ENCODE results near the gene MYH7. TPM values are rescaled to one million over a fixed set of nuclear protein-coding genes. Genes with fewer than 3 reads are reported as not detected.

Gene MYH7
- not detected in 2 replicates for total RNA-seq
- polyA plus RNA-seq: not detected in 2 replicates
- polyA plus RNA-seq (2012): not detected in 2 replicates
- polyA minus RNA-seq (ENCODE audit: low replicate concordance): not detected in 2 replicates

- Histone ChIP-seq H3K27me3 (ENCODE audit: control insufficient read depth, insufficient read depth, low read length) (peaks cover 4% of the 10 kb centered on the region), H3K36me3 (ENCODE audit: control insufficient read depth, insufficient read depth, low read length) (no peaks in the 10 kb centered on the region), H3K4me2 (ENCODE audit: extremely low read depth, insufficient read depth, low read length) (no peak within 1 kb of the TSS), H3K27ac (ENCODE audit: insufficient read depth, low read length) (no peak within 1 kb of the TSS), H3K4me3 (replicated peaks in 1 of 4; ENCODE audit: control extremely low read depth in 1 of 4, insufficient read depth in 1 of 4, low read depth in 3 of 4, low read length in 4 of 4) (no peak within 1 kb of the TSS), H4K20me1 (ENCODE audit: control insufficient read depth, extremely low read depth, insufficient read depth, low read length) (no peaks in the 10 kb centered on the region), H3K4me1 (ENCODE audit: control insufficient read depth, extremely low read depth, insufficient read depth, low read length) (no peaks in the 10 kb centered on the region), H2AFZ (ENCODE audit: low read length) (no peak within 1 kb of the TSS), H3K79me2 (ENCODE audit: control insufficient read depth, insufficient read depth, low read length) (no peaks in the 10 kb centered on the region), H3K9me3 (ENCODE audit: control insufficient read depth, insufficient read depth, low read depth, low read length) (no peaks in the 10 kb centered on the region), H3K9ac (ENCODE audit: insufficient read depth, low read length) (no peak within 1 kb of the TSS)
- DNase-seq (ENCODE audit: low read depth in 2 of 2): no peak
- TF ChIP-seq EZH2 (IDR thresholded peaks at IDR 0.05; ENCODE audit: low read length, missing control alignments): no peak
- no peak for TF ChIP-seq CTCF (conservative IDR thresholded peaks at IDR 0.05 in 1 of 2, IDR thresholded peaks at IDR 0.05 in 1 of 2; ENCODE audit: low read depth in 1 of 2, low read length in 2 of 2)
Measured at GRCh38 chr14:23435543-23436326, at the start of gene MYH7. Gene MYH7 (minus strand): TSS chr14:23435660. CDS start chr14:23433732, 1,928 bp downstream.

- Histone ChIP-seq H3K79me2 (ENCODE audit: control insufficient read depth, insufficient read depth, low read length) (no peaks in the 10 kb centered on the region), H3K4me1 (ENCODE audit: control insufficient read depth, extremely low read depth, insufficient read depth, low read length) (no peaks in the 10 kb centered on the region), H4K20me1 (ENCODE audit: control insufficient read depth, extremely low read depth, insufficient read depth, low read length) (no peaks in the 10 kb centered on the region), H3K36me3 (ENCODE audit: control insufficient read depth, insufficient read depth, low read length) (peaks cover 1% of the 10 kb centered on the region), H3K9ac (ENCODE audit: insufficient read depth, low read length) (no peak overlapping the region), H3K4me3 (replicated peaks in 1 of 4; ENCODE audit: control extremely low read depth in 1 of 4, insufficient read depth in 1 of 4, low read depth in 3 of 4, low read length in 4 of 4) (no peak overlapping the region), H3K27ac (ENCODE audit: insufficient read depth, low read length) (no peak overlapping the region), H3K27me3 (ENCODE audit: control insufficient read depth, insufficient read depth, low read length) (no peaks in the 10 kb centered on the region), H3K9me3 (ENCODE audit: control insufficient read depth, insufficient read depth, low read depth, low read length) (no peaks in the 10 kb centered on the region), H3K4me2 (ENCODE audit: extremely low read depth, insufficient read depth, low read length) (no peak overlapping the region), H2AFZ (ENCODE audit: low read length) (no peak overlapping the region)
- TF ChIP-seq EZH2 (IDR thresholded peaks at IDR 0.05; ENCODE audit: low read length, missing control alignments) (no peak), CTCF (conservative IDR thresholded peaks at IDR 0.05 in 1 of 2, IDR thresholded peaks at IDR 0.05 in 1 of 2; ENCODE audit: low read depth in 1 of 2, low read length in 2 of 2) (peak; percentile 34 to 48)
- peak; percentile 6 to 9 for DNase-seq (ENCODE audit: low read depth in 2 of 2)
Measured at GRCh38 chr14:23483236-23483854, 47.9 kb upstream of the MYH7 start.

- H4K20me1 ChIP-seq (ENCODE audit: control insufficient read depth, extremely low read depth, insufficient read depth, low read length): no peaks in the 10 kb centered on the region
- DNase-seq (ENCODE audit: low read depth in 2 of 2): no peak
- no peak overlapping the region for H3K4me3 ChIP-seq (replicated peaks in 1 of 4; ENCODE audit: control extremely low read depth in 1 of 4, insufficient read depth in 1 of 4, low read depth in 3 of 4, low read length in 4 of 4)
- H3K36me3 ChIP-seq (ENCODE audit: control insufficient read depth, insufficient read depth, low read length): peaks cover 1% of the 10 kb centered on the region
- H3K27me3 ChIP-seq (ENCODE audit: control insufficient read depth, insufficient read depth, low read length): no peaks in the 10 kb centered on the region
- H3K9ac ChIP-seq (ENCODE audit: insufficient read depth, low read length): no peak overlapping the region
- no peaks in the 10 kb centered on the region for H3K79me2 ChIP-seq (ENCODE audit: control insufficient read depth, insufficient read depth, low read length)
- H3K27ac ChIP-seq (ENCODE audit: insufficient read depth, low read length): no peak overlapping the region
- no peak overlapping the region for H2AFZ ChIP-seq (ENCODE audit: low read length)
- H3K4me1 ChIP-seq (ENCODE audit: control insufficient read depth, extremely low read depth, insufficient read depth, low read length): no peaks in the 10 kb centered on the region
- no peak overlapping the region for H3K4me2 ChIP-seq (ENCODE audit: extremely low read depth, insufficient read depth, low read length)
- H3K9me3 ChIP-seq (ENCODE audit: control insufficient read depth, insufficient read depth, low read depth, low read length): no peaks in the 10 kb centered on the region
- TF ChIP-seq EZH2 (IDR thresholded peaks at IDR 0.05; ENCODE audit: low read length, missing control alignments) (no peak), CTCF (conservative IDR thresholded peaks at IDR 0.05 in 1 of 2, IDR thresholded peaks at IDR 0.05 in 1 of 2; ENCODE audit: low read depth in 1 of 2, low read length in 2 of 2) (no peak)
Measured at GRCh38 chr14:23482823-23483148, 47.3 kb upstream of the MYH7 start.
